SK-N-SH (cell line): ENCODE data around the gene LCN6. TPM values are rescaled to one million over a fixed set of nuclear protein-coding genes. Genes with fewer than 3 reads are reported as not detected.

Source experiments
- CTCF ChIA-PET: fragments of 300-600, 350-600 bp; formaldehyde crosslinking; extraction: SDS; loops from one replicate; lab custom pipeline; 2021; lab: Yijun Ruan, JAX
- POLR2A ChIA-PET: fragments of 350-600 bp; sonication (Branson Sonifier 250); formaldehyde crosslinking; extraction: SDS; loops from one replicate; lab custom pipeline; 2020; ENCODE audit warnings: antibody characterized with exemption, inconsistent platforms; lab: Yijun Ruan, JAX
- DNase-seq: peaks from one replicate; pipeline ENCODE4 v3.0.0; 2012
- H2AFZ ChIP-seq: fragments of 200-600 bp; sonication (generic); 2 replicates; pipeline ENCODE4 v1.8.1; 2016; ENCODE audit warnings: antibody characterized with exemption, mild to moderate bottlenecking, low read depth
- H3F3A ChIP-seq: fragments of 200-600 bp; sonication (generic); replicated peaks from 2 replicates; pipeline ENCODE3; 2016; ENCODE audit warnings: antibody characterized with exemption, mild to moderate bottlenecking; ENCODE audit not compliant: insufficient read depth
- H3K27ac ChIP-seq, 2 experiments: fragments of 200-500 bp in 1 of 2; fragments of 200-600 bp in 1 of 2; sonication (Bioruptor generic) in 1 of 2; sonication (generic), shearing (Covaris generic) in 1 of 2; 2 replicates each; pipeline versions ENCODE4 v1.5.1 to v1.6.1; 2014 to 2016; ENCODE audit warnings: low read depth in 2 of 2, inconsistent platforms in 1 of 2, low read length in 1 of 2, mild to moderate bottlenecking in 1 of 2, mixed read lengths in 1 of 2
- H3K27me3 ChIP-seq: fragments of 200-600 bp; sonication (generic), shearing (Covaris generic); 2 replicates; pipeline ENCODE4 v1.6.1; 2016; ENCODE audit warnings: mixed run types; ENCODE audit not compliant: insufficient read depth
- H3K36me3 ChIP-seq, 2 experiments: fragments of 200-500 bp in 1 of 2; fragments of 200-600 bp in 1 of 2; sonication (Bioruptor generic) in 1 of 2; sonication (generic) in 1 of 2; replicated peaks in 1 of 2; 2 replicates each; pipeline versions ENCODE3 to v1.5.1; 2014 to 2016; ENCODE audit warnings: low read length in 1 of 2, mild to moderate bottlenecking in 1 of 2; ENCODE audit not compliant: insufficient read depth in 2 of 2, control insufficient read depth in 1 of 2
- H3K4me1 ChIP-seq, 2 experiments: fragments of 200-500 bp in 1 of 2; fragments of 200-600 bp in 1 of 2; sonication (Bioruptor generic) in 1 of 2; sonication (generic), shearing (Covaris generic) in 1 of 2; 2 replicates each; pipeline versions ENCODE4 v1.5.1 to v1.6.1; 2014 to 2016; ENCODE audit warnings: low read depth in 1 of 2, low read length in 1 of 2, mixed run types in 1 of 2; ENCODE audit not compliant: insufficient read depth in 2 of 2, control insufficient read depth in 1 of 2
- H3K4me2 ChIP-seq: fragments of 200-600 bp; sonication (generic), shearing (Covaris generic); 2 replicates; pipeline ENCODE4 v1.6.1; 2017; ENCODE audit warnings: mixed run types
- H3K4me3 ChIP-seq, 2 experiments: fragments of 200-500 bp in 1 of 2; fragments of 200-600 bp in 1 of 2; sonication (Bioruptor generic) in 1 of 2; sonication (generic), shearing (Covaris generic) in 1 of 2; 2 replicates each; pipeline versions ENCODE4 v1.5.1 to v1.8.1; 2014 to 2016; ENCODE audit warnings: low read depth in 2 of 2, inconsistent platforms in 1 of 2, low read length in 1 of 2, mild to moderate bottlenecking in 1 of 2, mixed read lengths in 1 of 2, moderate library complexity in 1 of 2
- H3K79me2 ChIP-seq: fragments of 200-600 bp; sonication (generic); 2 replicates; pipeline ENCODE4 v1.8.1; 2017; ENCODE audit warnings: mild to moderate bottlenecking; ENCODE audit not compliant: insufficient read depth
- H3K9ac ChIP-seq: fragments of 200-600 bp; sonication (generic); 2 replicates; pipeline ENCODE4 v1.6.1; 2017; ENCODE audit warnings: mixed run types
- H3K9me2 ChIP-seq: fragments of 200-600 bp; sonication (generic); 2 replicates; pipeline ENCODE4 v1.6.1; 2017; ENCODE audit warnings: mixed run types
- H3K9me3 ChIP-seq: fragments of 200-600 bp; sonication (generic); 2 replicates; pipeline ENCODE4 v1.6.1; 2017; ENCODE audit warnings: mixed run types, mild to moderate bottlenecking, moderate library complexity
- H4K20me1 ChIP-seq: fragments of 200-600 bp; sonication (generic); 2 replicates; pipeline ENCODE4 v1.6.1; 2017; ENCODE audit warnings: mild to moderate bottlenecking, mixed run types; ENCODE audit not compliant: insufficient read depth
- ELF1 ChIP-seq: IDR thresholded peaks from 2 replicates; pipeline ENCODE4 v1.4.0; 2012
- EZH2phosphoT487 ChIP-seq: fragments of 200-600 bp; sonication (generic); IDR thresholded peaks from 2 replicates; pipeline ENCODE4 v1.6.1; 2017; ENCODE audit warnings: low read depth, mixed run types, mild to moderate bottlenecking, antibody characterized with exemption, moderate library complexity, borderline replicate concordance
- FOXM1 ChIP-seq: IDR thresholded peaks from 2 replicates; pipeline ENCODE4 v1.4.0; 2012; ENCODE audit warnings: low read depth, mild to moderate bottlenecking
- IRF3 ChIP-seq: fragments of 150-350 bp; IDR thresholded peaks from 2 replicates; pipeline ENCODE4 v1.6.1; 2016; ENCODE audit warnings: mild to moderate bottlenecking, low read depth, low read length
- POLR2AphosphoS5 ChIP-seq: IDR thresholded peaks from 2 replicates; pipeline ENCODE4 v1.6.1; 2012; ENCODE audit warnings: low read depth, low read length
- TCF12 ChIP-seq: IDR thresholded peaks from 2 replicates; pipeline ENCODE4 v1.4.0; 2012
- USF2 ChIP-seq: fragments of 150-350 bp; IDR thresholded peaks from 2 replicates; pipeline ENCODE4 v1.6.1; 2017; ENCODE audit warnings: antibody characterized with exemption, low read length, low read depth, borderline replicate concordance
- YY1 ChIP-seq: IDR thresholded peaks from 2 replicates; pipeline ENCODE4 v1.4.0; 2012; ENCODE audit warnings: low read depth, mild to moderate bottlenecking
- WGBS: methylation state at CpG from one replicate; pipeline ENCODE4 v1.1.6; 2017; ENCODE audit warnings: low lambda C conversion rate; 5-methylcytosine and 5-hydroxymethylcytosine counted together
- polyA plus RNA-seq, 3 experiments: library from polyadenylated mRNA; depleted of rRNA; stranded (reverse); fragments of >200 nt; gene quantifications; 2 replicates each; pipeline ENCODE4 v1.2.3, GENCODE V29; 2012
- TF ChIP-seq, protein P1 (sequence below): fragments of 200-600 bp; sonication (generic); IDR thresholded peaks from 2 replicates; pipeline ENCODE4 v1.6.1; 2017; ENCODE audit warnings: antibody characterized with exemption, mild to moderate bottlenecking, moderate library complexity
- TF ChIP-seq, protein P2 (sequence below): IDR thresholded peaks from 2 replicates; pipeline ENCODE4 v1.6.1; 2012; ENCODE audit warnings: mild to moderate bottlenecking, low read depth, low read length, moderate library complexity
- TF ChIP-seq, protein P3 (sequence below): IDR thresholded peaks from 2 replicates; pipeline ENCODE4; 2012

LCN6 gene
- polyA plus RNA-seq, 1 of the 3 experiments (the other 2 are of a cell fraction): not detected

GRCh38 chr9:136714096-136714892, 34.0 kb downstream of the LCN6 start:
- CTCF ChIA-PET: interaction anchor here (0.9 to 8.4 kb wide), 11 partner anchors 8 to 431 kb away, joined by 3 to 99 read pairs (median 4); partner anchors contain the start of gene LCN8
- H3K4me3 ChIP-seq: peak overlapping the region in 1 of 2 experiments; percentile 61; a peak in 1 of 4 replicates
- H2AFZ ChIP-seq: no peak overlapping the region
- H3F3A ChIP-seq: peaks cover 17% of the 10 kb centered on the region
- TF ChIP-seq EZH2phosphoT487: no peak
- TF ChIP-seq ELF1: no peak
- TF ChIP-seq FOXM1: no peak
- TF ChIP-seq, protein P1, sequence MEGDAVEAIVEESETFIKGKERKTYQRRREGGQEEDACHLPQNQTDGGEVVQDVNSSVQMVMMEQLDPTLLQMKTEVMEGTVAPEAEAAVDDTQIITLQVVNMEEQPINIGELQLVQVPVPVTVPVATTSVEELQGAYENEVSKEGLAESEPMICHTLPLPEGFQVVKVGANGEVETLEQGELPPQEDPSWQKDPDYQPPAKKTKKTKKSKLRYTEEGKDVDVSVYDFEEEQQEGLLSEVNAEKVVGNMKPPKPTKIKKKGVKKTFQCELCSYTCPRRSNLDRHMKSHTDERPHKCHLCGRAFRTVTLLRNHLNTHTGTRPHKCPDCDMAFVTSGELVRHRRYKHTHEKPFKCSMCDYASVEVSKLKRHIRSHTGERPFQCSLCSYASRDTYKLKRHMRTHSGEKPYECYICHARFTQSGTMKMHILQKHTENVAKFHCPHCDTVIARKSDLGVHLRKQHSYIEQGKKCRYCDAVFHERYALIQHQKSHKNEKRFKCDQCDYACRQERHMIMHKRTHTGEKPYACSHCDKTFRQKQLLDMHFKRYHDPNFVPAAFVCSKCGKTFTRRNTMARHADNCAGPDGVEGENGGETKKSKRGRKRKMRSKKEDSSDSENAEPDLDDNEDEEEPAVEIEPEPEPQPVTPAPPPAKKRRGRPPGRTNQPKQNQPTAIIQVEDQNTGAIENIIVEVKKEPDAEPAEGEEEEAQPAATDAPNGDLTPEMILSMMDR: no peak
- TF ChIP-seq, protein P2, sequence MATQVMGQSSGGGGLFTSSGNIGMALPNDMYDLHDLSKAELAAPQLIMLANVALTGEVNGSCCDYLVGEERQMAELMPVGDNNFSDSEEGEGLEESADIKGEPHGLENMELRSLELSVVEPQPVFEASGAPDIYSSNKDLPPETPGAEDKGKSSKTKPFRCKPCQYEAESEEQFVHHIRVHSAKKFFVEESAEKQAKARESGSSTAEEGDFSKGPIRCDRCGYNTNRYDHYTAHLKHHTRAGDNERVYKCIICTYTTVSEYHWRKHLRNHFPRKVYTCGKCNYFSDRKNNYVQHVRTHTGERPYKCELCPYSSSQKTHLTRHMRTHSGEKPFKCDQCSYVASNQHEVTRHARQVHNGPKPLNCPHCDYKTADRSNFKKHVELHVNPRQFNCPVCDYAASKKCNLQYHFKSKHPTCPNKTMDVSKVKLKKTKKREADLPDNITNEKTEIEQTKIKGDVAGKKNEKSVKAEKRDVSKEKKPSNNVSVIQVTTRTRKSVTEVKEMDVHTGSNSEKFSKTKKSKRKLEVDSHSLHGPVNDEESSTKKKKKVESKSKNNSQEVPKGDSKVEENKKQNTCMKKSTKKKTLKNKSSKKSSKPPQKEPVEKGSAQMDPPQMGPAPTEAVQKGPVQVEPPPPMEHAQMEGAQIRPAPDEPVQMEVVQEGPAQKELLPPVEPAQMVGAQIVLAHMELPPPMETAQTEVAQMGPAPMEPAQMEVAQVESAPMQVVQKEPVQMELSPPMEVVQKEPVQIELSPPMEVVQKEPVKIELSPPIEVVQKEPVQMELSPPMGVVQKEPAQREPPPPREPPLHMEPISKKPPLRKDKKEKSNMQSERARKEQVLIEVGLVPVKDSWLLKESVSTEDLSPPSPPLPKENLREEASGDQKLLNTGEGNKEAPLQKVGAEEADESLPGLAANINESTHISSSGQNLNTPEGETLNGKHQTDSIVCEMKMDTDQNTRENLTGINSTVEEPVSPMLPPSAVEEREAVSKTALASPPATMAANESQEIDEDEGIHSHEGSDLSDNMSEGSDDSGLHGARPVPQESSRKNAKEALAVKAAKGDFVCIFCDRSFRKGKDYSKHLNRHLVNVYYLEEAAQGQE: no peak
- no peak overlapping the region for H3K9ac ChIP-seq
- WGBS: 90% methylated on average over 8 of the region's 17 CpGs
- DNase-seq: no peak
- H4K20me1 ChIP-seq: no peaks in the 10 kb centered on the region
- H3K4me1 ChIP-seq: peaks cover 4 to 18% of the 10 kb centered on the region in 2 experiments; a peak in 1 of 4 replicates
- H3K36me3 ChIP-seq: no peaks in the 10 kb centered on the region
- H3K79me2 ChIP-seq: no peaks in the 10 kb centered on the region
- H3K27me3 ChIP-seq: no peaks in the 10 kb centered on the region
- peak overlapping the region; percentile 90; the same call in 1 of the 2 replicates for H3K4me2 ChIP-seq
- H3K27ac ChIP-seq: no peak overlapping the region; a peak in 1 of 4 replicates
- H3K9me2 ChIP-seq: no peaks in the 10 kb centered on the region
- H3K9me3 ChIP-seq: no peaks in the 10 kb centered on the region
- POLR2A ChIA-PET: interaction anchor here (1.2 to 4.2 kb wide), 3 partner anchors 8 to 13 kb away, joined by 6 to 51 read pairs (median 12); no protein-coding TSS in a partner anchor

DNA sequence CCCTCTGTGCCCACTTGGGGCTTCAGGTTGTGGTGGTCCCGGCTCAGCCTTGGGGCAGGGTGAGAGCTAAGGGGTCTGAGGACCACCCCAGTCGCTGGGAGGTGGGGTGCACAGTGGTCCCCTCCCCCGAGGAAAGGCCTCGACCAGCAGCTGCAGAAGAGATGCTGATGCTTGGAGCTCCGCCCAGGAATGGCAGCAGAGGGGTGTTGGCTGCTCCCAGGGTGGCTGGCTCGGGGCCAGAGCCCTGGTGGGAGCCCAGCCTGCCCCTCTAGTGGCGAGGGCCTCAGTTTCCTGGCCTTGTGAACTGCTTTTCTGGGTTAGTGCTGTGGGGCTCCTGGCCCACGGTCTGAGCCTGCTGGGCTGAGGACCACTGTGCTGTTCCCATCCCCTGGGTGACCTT, 34.8 kb downstream of the LCN6 start:
- 39% methylated on average over 5 of the region's 8 CpGs for WGBS
- peak; percentile 80 for DNase-seq
- CTCF ChIA-PET: interaction anchor here (0.9 to 8.4 kb wide), 12 partner anchors 9 to 430 kb away, joined by 3 to 99 read pairs (median 4); partner anchors contain the start of gene LCN8

More for the DNA sequence above, 34.8 kb downstream of the LCN6 start:
- Histone ChIP-seq H3K9me2 (no peaks in the 10 kb centered on the region), H3K9ac (peak overlapping the region; percentile 67), H3K27me3 (no peaks in the 10 kb centered on the region), H3K4me3 (peak overlapping the region; percentile 61 to 69), H4K20me1 (no peaks in the 10 kb centered on the region), H3K4me1 (peaks cover 4 to 18% of the 10 kb centered on the region in 2 experiments; a peak in 1 of 4 replicates), H3K4me2 (peak overlapping the region; percentile 90), H3K9me3 (no peaks in the 10 kb centered on the region), H3F3A (peaks cover 17% of the 10 kb centered on the region), H3K79me2 (no peaks in the 10 kb centered on the region), H2AFZ (no peak overlapping the region), H3K36me3 (no peaks in the 10 kb centered on the region), H3K27ac (peak overlapping the region in 1 of 2 experiments; percentile 71; a peak in 2 of 4 replicates)
- POLR2A ChIA-PET: interaction anchor here (0.8 to 4.2 kb wide), 4 partner anchors 9 to 26 kb away, joined by 5 to 51 read pairs (median 9); partner anchors contain the start of gene AGPAT2
- no peak for TF ChIP-seq USF2
- TF ChIP-seq, protein P1: no peak
- TF ChIP-seq TCF12: no peak
- TF ChIP-seq, protein P3, sequence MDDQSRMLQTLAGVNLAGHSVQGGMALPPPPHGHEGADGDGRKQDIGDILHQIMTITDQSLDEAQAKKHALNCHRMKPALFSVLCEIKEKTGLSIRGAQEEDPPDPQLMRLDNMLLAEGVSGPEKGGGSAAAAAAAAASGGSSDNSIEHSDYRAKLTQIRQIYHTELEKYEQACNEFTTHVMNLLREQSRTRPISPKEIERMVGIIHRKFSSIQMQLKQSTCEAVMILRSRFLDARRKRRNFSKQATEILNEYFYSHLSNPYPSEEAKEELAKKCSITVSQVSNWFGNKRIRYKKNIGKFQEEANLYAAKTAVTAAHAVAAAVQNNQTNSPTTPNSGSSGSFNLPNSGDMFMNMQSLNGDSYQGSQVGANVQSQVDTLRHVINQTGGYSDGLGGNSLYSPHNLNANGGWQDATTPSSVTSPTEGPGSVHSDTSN: no peak
- no peak for TF ChIP-seq IRF3
- TF ChIP-seq POLR2AphosphoS5: no peak
- no peak for TF ChIP-seq YY1
